NCI-H1105 (cell line): Measurements from ENCODE around the gene OR10C1.
"Not testable (repeated sequence)": the region's sequence is repeated elsewhere in the genome, so short reads cannot be mapped to it uniquely, and the experiment has no call there.

Source experiments
- DNase-seq: peaks from one replicate; lab custom pipeline; 2025; lab: John Stamatoyannopoulos, UW

OR10C1 gene

GRCh38 chr6:29439006-29439405, at the start of gene OR10C1:
Gene OR10C1 (plus strand): TSS chr6:29439306. CDS start chr6:29440016, 710 bp downstream.
- no peak for DNase-seq

GRCh38 chr6:29395331-29395730, 43.8 kb upstream of the OR10C1 start, which contains the start of gene OR12D2:
Gene OR12D2 (plus strand): TSS chr6:29395631. CDS start chr6:29396700, 1,069 bp downstream.
- no peak for DNase-seq

- no peak for DNase-seq
These were observed 39.6 kb upstream of the OR10C1 start for GRCh38 chr6:29399525-29399924.

- no peak for DNase-seq
These were observed 35.3 kb upstream of the OR10C1 start for GRCh38 chr6:29403801-29404200.

GRCh38 chr6:29414588-29414987, 24.5 kb upstream of the OR10C1 start, which contains the start of gene OR12D1:
Gene OR12D1 (plus strand): TSS chr6:29414928.
- DNase-seq: no peak

- DNase-seq: no peak
These were observed 19.6 kb upstream of the OR10C1 start for GRCh38 chr6:29419516-29419915.

- no peak for DNase-seq
These were observed 14.9 kb upstream of the OR10C1 start for GRCh38 chr6:29424168-29424567.

GRCh38 chr6:29424575-29424974, 14.5 kb upstream of the OR10C1 start:
- no peak for DNase-seq

- no peak for DNase-seq
These were observed 14.0 kb upstream of the OR10C1 start for GRCh38 chr6:29425075-29425474.

- no peak for DNase-seq
These were observed 12.5 kb upstream of the OR10C1 start for GRCh38 chr6:29426654-29427053.

GRCh38 chr6:29436730-29437129, 2.4 kb upstream of the OR10C1 start:
- not testable (repeated sequence) for DNase-seq

GRCh38 chr6:29442719-29443118, 3.6 kb downstream of the OR10C1 start:
- no peak for DNase-seq

- not testable (repeated sequence) for DNase-seq
These were observed 4.9 kb downstream of the OR10C1 start for GRCh38 chr6:29444031-29444430.

- no peak for DNase-seq
These were observed 8.6 kb downstream of the OR10C1 start for GRCh38 chr6:29447670-29448069.

- DNase-seq: no peak
These were observed 12.5 kb downstream of the OR10C1 start for GRCh38 chr6:29451471-29452193.

GRCh38 chr6:29456971-29457370, 17.9 kb downstream of the OR10C1 start, which contains the start of the genes OR11A1 and OR2H1:
Gene OR11A1 (minus strand): TSS chr6:29457071. CDS start chr6:29427641, 29,430 bp downstream.
Gene OR2H1 (plus strand): TSS chr6:29457155. CDS start chr6:29461770, 4,615 bp downstream.
- DNase-seq: no peak

GRCh38 chr6:29461021-29461814, 22.1 kb downstream of the OR10C1 start:
- no peak for DNase-seq

- DNase-seq: no peak
These were observed 22.9 kb downstream of the OR10C1 start for GRCh38 chr6:29462022-29462421.

- DNase-seq: no peak
These were observed 26.2 kb downstream of the OR10C1 start for GRCh38 chr6:29465279-29465678.

- DNase-seq: no peak
These were observed 26.7 kb downstream of the OR10C1 start for GRCh38 chr6:29465801-29466200.

- no peak for DNase-seq
These were observed 27.1 kb downstream of the OR10C1 start for GRCh38 chr6:29466241-29466640.

GRCh38 chr6:29474996-29475395, 35.9 kb downstream of the OR10C1 start:
- DNase-seq: no peak

- DNase-seq: no peak
These were observed 38.9 kb downstream of the OR10C1 start for GRCh38 chr6:29477923-29478450.
